ENCODE measurements around the gene ZFPM1.

Gene ZFPM1

DNA sequence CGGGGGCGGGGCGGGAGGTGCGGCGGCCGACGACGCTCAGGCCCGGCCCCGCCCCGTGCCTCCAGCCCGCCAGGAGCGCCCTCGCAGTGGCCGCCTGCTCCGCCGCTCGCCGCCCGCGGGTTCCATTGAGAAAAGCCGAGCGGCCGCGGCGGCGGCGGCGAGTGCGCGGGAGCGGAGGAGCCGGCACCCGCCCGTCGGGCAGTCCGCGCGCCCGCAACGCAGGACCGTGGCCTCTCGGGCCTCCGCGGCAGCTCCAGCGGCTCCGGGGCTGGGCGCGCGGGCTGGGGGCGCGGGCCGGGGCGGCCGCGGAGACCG is at the start of gene ZFPM1:
Gene ZFPM1 (plus strand): TSS at position 64 of the 315 bp plus-strand sequence. CDS start 359 bp downstream, outside the sequence.
- H3K27me3 ChIP-seq (ENCODE audit: control insufficient read depth in 2 of 2, insufficient read depth in 2 of 2, low read length in 2 of 2) = no peaks in the 10 kb centered on the region
- H3K36me3 ChIP-seq (ENCODE audit: control insufficient read depth in 2 of 2, insufficient read depth in 2 of 2, low read length in 2 of 2) = no peaks in the 10 kb centered on the region
- H3K27ac ChIP-seq (ENCODE audit: low read depth in 2 of 2, low read length in 2 of 2) = peak within 1 kb of the TSS; percentile 80 to 87
- H3K4me1 ChIP-seq (ENCODE audit: control insufficient read depth in 2 of 2, insufficient read depth in 2 of 2, low read length in 2 of 2) = peaks cover 27 to 35% of the 10 kb centered on the region in 2 donors
- peak within 1 kb of the TSS; percentile 65 to 72 for H3K4me3 ChIP-seq (ENCODE audit: low read length in 2 of 2)
- H3K9me3 ChIP-seq (ENCODE audit: control insufficient read depth in 2 of 2, low read length in 2 of 2) = no peaks in the 10 kb centered on the region
- peak within 1 kb of the TSS; percentile 74 to 79 for H3K9ac ChIP-seq (ENCODE audit: low read depth in 1 of 2, low read length in 2 of 2)

DNA sequence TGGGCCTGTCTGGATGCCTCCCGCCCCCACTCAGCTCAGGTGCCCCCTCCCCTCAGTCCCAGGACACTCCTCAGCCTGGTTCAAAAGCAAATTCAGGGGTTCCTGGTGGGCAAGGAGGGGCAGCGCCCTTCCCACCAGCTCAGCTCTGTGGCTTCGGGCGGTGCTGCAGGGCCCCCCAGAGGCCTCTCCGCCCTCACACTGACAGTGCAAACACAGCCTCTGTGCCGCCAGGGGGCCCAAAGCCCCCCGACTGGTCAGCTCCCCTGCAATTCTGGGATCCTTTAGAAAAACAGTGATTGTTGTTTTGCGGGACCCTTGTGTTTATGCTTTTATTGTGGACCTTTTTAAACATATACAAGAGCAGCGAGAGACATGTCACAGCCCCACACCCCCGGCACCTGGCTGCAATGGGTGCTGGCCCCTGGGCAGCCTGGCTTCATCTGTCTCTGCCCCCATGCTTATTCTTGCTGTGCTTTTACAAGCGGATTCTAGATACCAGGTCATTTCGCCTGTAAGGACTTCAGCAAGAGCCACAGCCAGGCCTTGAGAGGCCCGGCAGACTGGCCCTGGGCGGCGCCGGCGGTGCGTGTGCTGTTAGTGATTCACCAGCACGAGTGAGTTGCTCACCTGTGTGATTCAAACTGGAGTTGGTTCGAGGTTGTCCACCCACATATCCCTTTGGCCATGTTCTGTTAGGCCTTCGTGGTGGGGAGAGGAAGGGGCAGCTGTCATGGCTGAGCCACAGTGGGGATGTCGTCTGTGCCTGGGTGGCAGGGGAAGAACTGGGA is 49.1 kb upstream of the ZFPM1 start:
- no peak overlapping the region for H3K27ac ChIP-seq (ENCODE audit: low read depth in 2 of 2, low read length in 2 of 2)
- no peaks in the 10 kb centered on the region for H3K36me3 ChIP-seq (ENCODE audit: control insufficient read depth in 2 of 2, insufficient read depth in 2 of 2, low read length in 2 of 2)
- no peak overlapping the region for H3K4me3 ChIP-seq (ENCODE audit: low read length in 2 of 2)
- H3K9ac ChIP-seq (ENCODE audit: low read depth in 1 of 2, low read length in 2 of 2) = no peak overlapping the region
- peaks cover 3 to 9% of the 10 kb centered on the region in 2 donors for H3K27me3 ChIP-seq (ENCODE audit: control insufficient read depth in 2 of 2, insufficient read depth in 2 of 2, low read length in 2 of 2)
- no peaks in the 10 kb centered on the region for H3K4me1 ChIP-seq (ENCODE audit: control insufficient read depth in 2 of 2, insufficient read depth in 2 of 2, low read length in 2 of 2)
- H3K9me3 ChIP-seq (ENCODE audit: control insufficient read depth in 2 of 2, low read length in 2 of 2) = no peaks in the 10 kb centered on the region

DNA sequence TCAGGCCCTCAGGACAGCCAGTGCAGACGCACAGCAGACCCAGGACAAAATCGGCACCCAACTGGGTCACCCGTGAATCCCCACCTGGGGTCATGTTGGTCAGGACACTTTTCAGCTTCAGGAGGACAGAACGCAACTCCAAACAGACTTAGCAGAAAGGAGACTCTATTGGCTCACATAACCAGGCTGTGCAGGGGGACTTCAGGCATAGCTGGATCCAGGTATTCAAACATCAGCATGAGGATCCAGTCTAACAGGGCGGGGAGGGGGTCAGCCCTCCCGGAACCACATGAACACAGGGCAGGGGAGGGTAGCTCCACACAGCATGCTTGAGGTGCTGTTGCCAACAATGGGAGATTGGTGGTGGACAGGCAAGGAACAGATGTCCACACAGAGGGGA is 48.3 kb upstream of the ZFPM1 start:
- no peaks in the 10 kb centered on the region for H3K4me1 ChIP-seq (ENCODE audit: control insufficient read depth in 2 of 2, insufficient read depth in 2 of 2, low read length in 2 of 2)
- peaks cover 3 to 9% of the 10 kb centered on the region in 2 donors for H3K27me3 ChIP-seq (ENCODE audit: control insufficient read depth in 2 of 2, insufficient read depth in 2 of 2, low read length in 2 of 2)
- H3K27ac ChIP-seq (ENCODE audit: low read depth in 2 of 2, low read length in 2 of 2) = no peak overlapping the region
- H3K4me3 ChIP-seq (ENCODE audit: low read length in 2 of 2) = no peak overlapping the region
- H3K9ac ChIP-seq (ENCODE audit: low read depth in 1 of 2, low read length in 2 of 2) = no peak overlapping the region
- H3K36me3 ChIP-seq (ENCODE audit: control insufficient read depth in 2 of 2, insufficient read depth in 2 of 2, low read length in 2 of 2) = no peaks in the 10 kb centered on the region
- H3K9me3 ChIP-seq (ENCODE audit: control insufficient read depth in 2 of 2, low read length in 2 of 2) = no peaks in the 10 kb centered on the region

DNA sequence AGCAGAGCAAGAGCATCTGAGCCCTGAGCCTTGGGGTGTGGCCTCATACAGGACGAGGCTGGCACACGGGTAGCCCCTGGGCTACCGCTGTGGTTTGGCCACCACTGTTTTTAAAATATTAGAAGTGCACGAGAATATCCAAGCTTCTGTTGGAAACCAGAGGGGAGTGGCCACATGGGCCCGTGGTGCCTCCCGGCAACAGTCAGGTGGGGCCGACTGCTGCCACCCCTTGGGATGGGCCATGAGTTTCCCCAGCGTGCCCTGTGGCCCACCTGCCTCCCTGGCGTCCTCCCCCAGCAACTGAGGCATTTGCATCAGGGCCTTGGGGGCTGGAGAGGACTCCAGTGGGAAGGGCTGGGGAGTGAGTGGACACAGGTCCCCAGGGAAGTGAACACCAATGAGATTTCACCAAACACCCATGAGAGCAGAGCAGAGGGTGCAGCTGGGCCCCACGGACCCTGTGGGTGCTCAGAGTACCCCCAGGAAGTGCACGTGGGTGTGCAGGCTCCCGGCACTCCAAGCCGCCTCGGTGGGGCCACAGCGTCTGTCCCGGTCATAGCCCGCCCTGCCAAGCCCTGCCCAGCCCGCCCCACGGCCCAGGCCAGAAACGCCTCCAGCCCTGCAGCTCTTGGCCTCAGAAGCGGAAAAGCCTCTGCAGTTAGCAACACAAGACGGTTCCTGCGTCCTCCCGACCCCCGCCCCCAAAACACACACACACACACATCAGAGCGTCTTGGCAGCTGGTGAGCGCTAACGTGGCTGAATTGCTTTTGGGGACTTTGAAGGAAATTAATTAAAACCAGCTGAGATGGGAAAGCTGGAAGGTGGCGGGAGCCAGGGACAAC is 47.6 kb upstream of the ZFPM1 start:
- Histone ChIP-seq H3K27ac (ENCODE audit: low read depth in 2 of 2, low read length in 2 of 2) (no peak overlapping the region), H3K4me3 (ENCODE audit: low read length in 2 of 2) (no peak overlapping the region)

DNA sequence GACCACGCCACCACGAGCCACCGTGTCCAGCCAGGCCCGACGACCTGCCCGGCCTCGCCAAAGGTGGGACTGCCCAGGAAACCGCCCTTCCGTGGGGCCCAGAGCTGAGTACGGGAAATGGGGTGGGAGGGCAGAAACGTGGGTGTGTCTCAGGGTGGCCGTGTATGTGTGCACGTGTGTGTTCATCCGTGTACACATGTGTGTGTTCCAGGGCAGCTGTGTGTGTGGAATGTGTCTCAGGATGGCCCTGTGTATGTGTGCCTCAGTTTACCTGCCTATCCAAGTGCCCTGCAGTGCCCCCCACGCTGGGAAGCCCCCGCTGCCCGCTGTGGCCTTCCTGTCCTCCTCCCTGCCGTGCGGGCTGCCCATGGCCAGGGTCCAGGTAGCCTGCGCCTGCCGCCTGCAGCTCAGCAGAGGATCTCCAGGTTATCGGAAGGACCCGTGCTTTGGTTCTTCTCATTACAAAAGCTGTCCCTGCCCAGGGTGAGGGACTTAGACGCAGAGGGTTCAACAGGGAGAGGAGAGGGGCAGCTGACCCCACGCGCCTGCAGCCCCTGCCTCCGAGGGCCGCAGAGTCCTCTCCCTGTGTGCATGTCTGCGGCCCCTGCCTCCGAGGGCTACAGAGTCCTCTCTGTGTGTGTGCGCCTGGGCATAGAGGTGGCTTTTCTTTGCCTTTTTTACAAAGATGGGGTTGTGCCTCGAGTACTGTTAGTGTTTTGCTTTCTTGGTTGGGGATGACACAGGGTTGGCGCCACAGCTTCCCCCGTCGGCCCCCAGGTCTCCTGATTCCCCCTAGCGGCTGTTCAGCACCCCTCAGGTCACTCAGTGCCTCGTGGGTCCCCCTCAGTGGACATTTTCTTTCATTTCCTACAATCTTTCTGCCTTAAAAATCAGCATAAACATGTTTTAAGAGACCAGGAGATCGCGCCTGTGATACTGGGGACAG is 46.7 kb upstream of the ZFPM1 start:
- Histone ChIP-seq H3K9ac (ENCODE audit: low read depth in 1 of 2, low read length in 2 of 2) (no peak overlapping the region), H3K36me3 (ENCODE audit: control insufficient read depth in 2 of 2, insufficient read depth in 2 of 2, low read length in 2 of 2) (no peaks in the 10 kb centered on the region), H3K4me1 (ENCODE audit: control insufficient read depth in 2 of 2, insufficient read depth in 2 of 2, low read length in 2 of 2) (no peaks in the 10 kb centered on the region), H3K27me3 (ENCODE audit: control insufficient read depth in 2 of 2, insufficient read depth in 2 of 2, low read length in 2 of 2) (peaks cover 3 to 9% of the 10 kb centered on the region in 2 donors), H3K4me3 (ENCODE audit: low read length in 2 of 2) (no peak overlapping the region), H3K9me3 (ENCODE audit: control insufficient read depth in 2 of 2, low read length in 2 of 2) (no peaks in the 10 kb centered on the region), H3K27ac (ENCODE audit: low read depth in 2 of 2, low read length in 2 of 2) (no peak overlapping the region)

More for the DNA sequence above, 47.6 kb upstream of the ZFPM1 start:
- Histone ChIP-seq H3K27me3 (ENCODE audit: control insufficient read depth in 2 of 2, insufficient read depth in 2 of 2, low read length in 2 of 2) (peaks cover 3 to 9% of the 10 kb centered on the region in 2 donors), H3K9me3 (ENCODE audit: control insufficient read depth in 2 of 2, low read length in 2 of 2) (no peaks in the 10 kb centered on the region), H3K36me3 (ENCODE audit: control insufficient read depth in 2 of 2, insufficient read depth in 2 of 2, low read length in 2 of 2) (no peaks in the 10 kb centered on the region), H3K9ac (ENCODE audit: low read depth in 1 of 2, low read length in 2 of 2) (no peak overlapping the region), H3K4me1 (ENCODE audit: control insufficient read depth in 2 of 2, insufficient read depth in 2 of 2, low read length in 2 of 2) (no peaks in the 10 kb centered on the region)

DNA sequence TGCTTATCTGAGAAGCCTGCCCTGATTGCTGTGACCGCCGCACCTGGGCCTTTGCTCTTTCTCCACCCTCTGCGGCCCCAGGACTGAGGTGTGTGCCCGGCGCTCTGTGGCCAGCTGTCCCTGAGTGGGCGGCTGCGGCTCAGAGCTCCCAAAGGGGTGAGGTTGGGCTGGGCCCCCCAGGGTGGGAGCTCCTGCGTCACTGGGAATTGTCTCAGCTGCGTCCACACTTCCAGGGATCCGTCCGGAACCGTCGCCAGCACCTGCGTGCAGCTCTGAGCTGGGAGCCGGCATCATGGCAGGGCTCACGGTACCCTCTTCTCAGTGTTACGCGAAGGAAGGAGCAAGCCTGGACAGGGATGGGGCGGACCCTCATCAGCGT is 46.0 kb upstream of the ZFPM1 start:
- H3K4me1 ChIP-seq (ENCODE audit: control insufficient read depth in 2 of 2, insufficient read depth in 2 of 2, low read length in 2 of 2) = no peaks in the 10 kb centered on the region
- H3K27me3 ChIP-seq (ENCODE audit: control insufficient read depth in 2 of 2, insufficient read depth in 2 of 2, low read length in 2 of 2) = peaks cover 3 to 9% of the 10 kb centered on the region in 2 donors
- H3K9ac ChIP-seq (ENCODE audit: low read depth in 1 of 2, low read length in 2 of 2) = no peak overlapping the region
- H3K36me3 ChIP-seq (ENCODE audit: control insufficient read depth in 2 of 2, insufficient read depth in 2 of 2, low read length in 2 of 2) = no peaks in the 10 kb centered on the region
- H3K27ac ChIP-seq (ENCODE audit: low read depth in 2 of 2, low read length in 2 of 2) = no peak overlapping the region
- H3K4me3 ChIP-seq (ENCODE audit: low read length in 2 of 2) = no peak overlapping the region
- no peaks in the 10 kb centered on the region for H3K9me3 ChIP-seq (ENCODE audit: control insufficient read depth in 2 of 2, low read length in 2 of 2)

GRCh38 chr16:88407807-88408206 is 45.3 kb upstream of the ZFPM1 start:
- Histone ChIP-seq H3K9me3 (ENCODE audit: control insufficient read depth in 2 of 2, low read length in 2 of 2) (no peaks in the 10 kb centered on the region), H3K9ac (ENCODE audit: low read depth in 1 of 2, low read length in 2 of 2) (no peak overlapping the region), H3K4me3 (ENCODE audit: low read length in 2 of 2) (no peak overlapping the region), H3K27ac (ENCODE audit: low read depth in 2 of 2, low read length in 2 of 2) (no peak overlapping the region), H3K4me1 (ENCODE audit: control insufficient read depth in 2 of 2, insufficient read depth in 2 of 2, low read length in 2 of 2) (no peaks in the 10 kb centered on the region), H3K27me3 (ENCODE audit: control insufficient read depth in 2 of 2, insufficient read depth in 2 of 2, low read length in 2 of 2) (peaks cover 3 to 9% of the 10 kb centered on the region in 2 donors), H3K36me3 (ENCODE audit: control insufficient read depth in 2 of 2, insufficient read depth in 2 of 2, low read length in 2 of 2) (no peaks in the 10 kb centered on the region)

DNA sequence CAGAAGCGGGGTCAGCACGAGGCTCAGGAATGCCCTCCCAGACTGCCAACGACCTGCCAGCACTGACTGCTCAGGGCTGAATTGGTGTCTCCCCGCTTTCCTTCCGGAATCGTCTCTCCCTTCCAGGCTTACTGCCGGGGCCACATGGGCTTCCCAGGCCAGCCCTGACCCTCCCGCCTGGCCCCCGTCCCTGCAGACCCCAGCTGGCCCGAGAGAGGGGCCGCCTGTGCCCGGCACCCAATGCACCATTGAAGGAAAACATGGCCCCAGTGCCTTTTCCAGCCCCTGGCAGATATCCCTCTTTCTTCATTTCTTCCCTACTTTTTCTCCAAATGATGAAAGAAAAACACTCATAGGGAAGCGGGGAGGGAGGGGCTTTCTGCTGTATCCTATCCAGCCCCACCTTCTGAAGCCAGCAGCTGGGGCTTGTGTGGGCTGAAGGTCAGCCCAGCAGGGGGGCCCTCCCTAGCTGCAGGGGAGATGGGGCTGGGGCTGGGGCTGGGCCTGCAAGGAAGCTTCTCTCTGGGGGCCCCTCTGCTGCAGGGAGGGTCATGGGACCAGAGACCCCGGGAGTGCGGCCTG is 44.4 kb upstream of the ZFPM1 start:
- no peaks in the 10 kb centered on the region for H3K4me1 ChIP-seq (ENCODE audit: control insufficient read depth in 2 of 2, insufficient read depth in 2 of 2, low read length in 2 of 2)
- no peaks in the 10 kb centered on the region for H3K9me3 ChIP-seq (ENCODE audit: control insufficient read depth in 2 of 2, low read length in 2 of 2)
- peaks cover 3 to 9% of the 10 kb centered on the region in 2 donors for H3K27me3 ChIP-seq (ENCODE audit: control insufficient read depth in 2 of 2, insufficient read depth in 2 of 2, low read length in 2 of 2)
- no peak overlapping the region for H3K4me3 ChIP-seq (ENCODE audit: low read length in 2 of 2)
- H3K27ac ChIP-seq (ENCODE audit: low read depth in 2 of 2, low read length in 2 of 2) = no peak overlapping the region
- H3K9ac ChIP-seq (ENCODE audit: low read depth in 1 of 2, low read length in 2 of 2) = no peak overlapping the region
- no peaks in the 10 kb centered on the region for H3K36me3 ChIP-seq (ENCODE audit: control insufficient read depth in 2 of 2, insufficient read depth in 2 of 2, low read length in 2 of 2)

- Histone ChIP-seq H3K4me3 (ENCODE audit: low read length in 2 of 2) (no peak overlapping the region), H3K27me3 (ENCODE audit: control insufficient read depth in 2 of 2, insufficient read depth in 2 of 2, low read length in 2 of 2) (peaks cover 3 to 7% of the 10 kb centered on the region in 2 donors), H3K27ac (ENCODE audit: low read depth in 2 of 2, low read length in 2 of 2) (no peak overlapping the region), H3K9me3 (ENCODE audit: control insufficient read depth in 2 of 2, low read length in 2 of 2) (no peaks in the 10 kb centered on the region), H3K4me1 (ENCODE audit: control insufficient read depth in 2 of 2, insufficient read depth in 2 of 2, low read length in 2 of 2) (no peaks in the 10 kb centered on the region), H3K36me3 (ENCODE audit: control insufficient read depth in 2 of 2, insufficient read depth in 2 of 2, low read length in 2 of 2) (no peaks in the 10 kb centered on the region), H3K9ac (ENCODE audit: low read depth in 1 of 2, low read length in 2 of 2) (no peak overlapping the region)
Measured at GRCh38 chr16:88409296-88410065, 43.6 kb upstream of the ZFPM1 start.

All from mucosa of rectum (tissue), 2 donors.